HG03025 (cell line): Measurements from ENCODE around the gene MUC4.
"Not testable (repeated sequence)": the region's sequence is repeated elsewhere in the genome, so short reads cannot be mapped to it uniquely, and the experiment has no call there.

Source experiments
- ATAC-seq: cut with Tn5 transposase; IDR thresholded peaks from one replicate; pipeline ENCODE4 v1.9.1; 2021; ENCODE audit warnings: mild to moderate bottlenecking, moderate library complexity; ENCODE audit not compliant: unreplicated experiment, low FRiP score

MUC4 gene

GRCh38 chr3:195763076-195763830 lies 48.5 kb downstream of the MUC4 start:
- no peak for ATAC-seq

GRCh38 chr3:195762611-195763010 lies 49.1 kb downstream of the MUC4 start:
- ATAC-seq = no peak

- no peak for ATAC-seq
Measured at GRCh38 chr3:195762249-195762585, 49.5 kb downstream of the MUC4 start.

- no peak for ATAC-seq
Measured at GRCh38 chr3:195761567-195762248, 50.0 kb downstream of the MUC4 start.

DNA sequence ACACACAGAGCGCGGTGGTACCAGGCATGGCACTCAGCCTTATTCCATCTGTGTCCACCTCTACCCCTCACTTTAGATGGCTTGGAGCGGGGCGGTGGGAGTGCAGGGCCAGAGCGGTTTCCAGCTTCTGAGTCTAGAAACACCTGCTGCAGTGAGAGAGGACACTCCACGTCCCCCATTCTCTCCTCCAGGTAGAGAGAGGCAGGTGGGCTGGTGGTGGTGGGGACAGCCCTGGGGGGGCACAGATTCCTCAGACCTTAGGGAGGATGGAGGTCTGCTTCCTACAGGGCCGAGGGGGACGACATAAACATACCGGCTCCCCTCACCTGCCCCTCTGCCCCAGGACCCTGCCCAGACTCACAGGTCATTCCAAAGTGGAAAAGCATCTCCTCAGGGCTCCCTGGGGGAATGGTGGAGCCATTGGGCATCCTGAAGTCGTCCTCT lies 50.6 kb downstream of the MUC4 start:
- ATAC-seq = no peak

- ATAC-seq = no peak
Measured at GRCh38 chr3:195760345-195761122, 51.2 kb downstream of the MUC4 start.

DNA sequence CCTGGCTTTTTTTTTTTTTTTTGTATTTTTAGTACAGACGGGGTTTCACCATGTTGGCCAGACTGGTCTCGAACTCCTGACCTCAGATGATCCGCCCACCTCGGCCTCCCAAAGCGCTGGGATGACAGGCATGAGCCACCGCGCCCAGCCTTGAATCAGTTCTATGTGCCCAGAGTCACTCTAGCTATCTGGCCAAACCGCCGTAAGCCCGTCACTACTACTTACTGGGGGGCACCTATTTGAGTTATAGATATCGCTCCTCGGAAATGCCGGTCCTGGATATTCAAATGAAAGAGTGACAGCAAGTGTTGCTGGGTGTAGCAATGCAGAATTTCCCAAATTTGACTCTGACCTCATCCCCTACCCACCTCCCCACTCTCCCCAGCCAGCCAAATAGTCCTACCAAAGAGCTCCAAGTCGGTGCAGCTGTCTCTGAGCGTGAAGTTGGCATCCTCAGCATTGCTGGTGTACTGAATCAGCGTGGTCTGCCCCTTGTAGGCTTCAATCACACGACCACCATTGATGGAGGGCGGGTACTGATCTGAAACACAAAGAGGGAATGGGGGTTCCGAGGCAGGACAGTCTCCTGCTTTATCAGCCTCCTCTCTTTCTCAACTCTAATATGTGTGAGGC lies 52.9 kb downstream of the MUC4 start:
- no peak for ATAC-seq

DNA sequence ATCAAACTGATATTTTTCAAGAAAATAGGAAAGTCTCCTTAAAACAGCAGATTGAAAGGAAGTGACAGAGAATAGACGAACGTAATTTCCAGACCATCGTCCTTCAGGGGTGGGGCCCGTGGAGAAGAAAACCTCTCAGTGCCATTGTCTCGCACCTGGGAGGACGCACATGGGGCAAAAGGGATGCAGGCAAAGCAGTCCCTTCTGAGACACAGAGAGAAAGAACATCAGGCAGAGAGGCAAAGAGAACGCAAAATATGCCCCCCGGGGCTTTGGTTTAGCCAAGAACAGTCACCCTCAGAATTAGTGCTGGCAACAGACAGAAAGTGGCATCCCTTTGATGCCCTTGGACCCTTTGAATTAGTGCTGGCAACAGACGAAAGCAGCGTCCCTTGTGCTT lies 53.9 kb downstream of the MUC4 start:
- ATAC-seq = no peak

DNA sequence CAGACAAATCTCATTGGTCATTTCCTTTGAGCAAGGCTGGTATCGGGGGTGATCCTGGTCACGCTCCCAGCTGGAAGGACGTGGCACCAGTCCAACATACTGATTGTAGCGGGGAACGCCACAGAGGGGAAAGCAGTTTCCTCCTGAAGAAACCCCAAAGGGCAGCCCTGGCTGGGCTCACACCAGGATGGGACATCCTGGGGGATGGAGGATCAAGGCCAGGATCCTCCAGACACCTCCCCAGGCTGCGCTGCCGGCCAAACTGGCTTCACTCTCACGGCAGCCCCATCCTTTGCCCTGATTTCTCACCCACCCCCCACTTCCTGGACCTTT lies 54.3 kb downstream of the MUC4 start:
- no peak for ATAC-seq

GRCh38 chr3:195755791-195756676 lies 55.7 kb downstream of the MUC4 start:
- no peak for ATAC-seq

DNA sequence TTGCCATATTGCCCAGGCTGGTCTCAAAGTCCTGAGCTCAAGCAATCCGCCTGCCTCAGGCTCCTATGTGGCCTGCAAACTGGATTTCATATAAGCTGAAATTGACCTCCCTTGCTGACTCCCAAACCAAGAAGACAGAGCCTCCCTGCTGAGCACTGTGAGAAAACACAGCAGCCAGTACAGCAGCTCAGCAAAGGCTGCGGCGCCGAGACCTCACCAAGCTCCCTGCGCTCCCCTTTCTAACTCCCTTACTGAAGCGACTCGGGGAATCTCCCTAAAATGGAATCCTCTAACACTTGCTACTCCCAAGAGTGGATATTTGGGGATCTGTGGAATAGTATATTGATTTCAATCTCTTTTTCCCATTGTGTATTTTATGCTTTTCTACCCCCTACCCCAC lies 56.3 kb downstream of the MUC4 start:
- no peak for ATAC-seq

DNA sequence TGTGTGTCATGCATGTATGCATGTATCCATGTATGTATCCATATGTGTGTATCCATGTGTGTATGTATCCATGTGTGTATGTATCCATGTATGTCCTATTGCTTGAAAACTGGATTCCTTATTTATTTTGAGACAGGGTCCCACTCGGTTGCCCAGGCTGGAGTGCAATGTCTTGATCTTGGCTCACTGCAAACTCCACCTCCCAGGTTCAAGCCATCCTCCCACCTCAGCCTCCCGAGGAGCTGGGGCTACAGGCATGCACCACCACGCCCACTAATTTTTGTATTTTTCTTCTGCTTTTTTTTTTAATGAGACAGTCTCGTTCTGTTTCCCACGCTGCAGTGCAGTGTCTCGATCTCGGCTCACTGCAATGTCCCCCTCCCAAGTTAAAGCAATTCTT lies 56.8 kb downstream of the MUC4 start:
- ATAC-seq = no peak

- no peak for ATAC-seq
Measured at GRCh38 chr3:195754141-195754540, 57.6 kb downstream of the MUC4 start.

DNA sequence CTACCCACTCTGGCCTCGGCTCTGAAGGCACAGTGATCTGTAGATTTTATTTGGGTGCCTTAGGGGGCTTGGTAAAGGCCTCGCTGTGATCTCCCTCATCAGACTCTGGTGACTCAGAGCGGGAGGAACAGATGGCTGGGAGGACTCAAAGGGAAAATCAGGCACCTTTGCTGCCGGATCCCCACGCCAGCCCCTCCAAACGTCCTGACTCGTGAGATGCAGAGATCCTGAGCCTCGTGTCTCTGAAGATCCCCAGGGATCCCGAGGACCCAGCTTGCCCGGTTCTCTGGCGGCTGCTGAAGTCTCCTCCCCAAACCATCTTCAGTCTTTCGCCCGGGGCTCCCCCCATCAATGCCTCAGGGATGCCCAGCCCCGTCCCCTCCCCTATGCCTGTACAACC lies 58.1 kb downstream of the MUC4 start:
- no peak for ATAC-seq

DNA sequence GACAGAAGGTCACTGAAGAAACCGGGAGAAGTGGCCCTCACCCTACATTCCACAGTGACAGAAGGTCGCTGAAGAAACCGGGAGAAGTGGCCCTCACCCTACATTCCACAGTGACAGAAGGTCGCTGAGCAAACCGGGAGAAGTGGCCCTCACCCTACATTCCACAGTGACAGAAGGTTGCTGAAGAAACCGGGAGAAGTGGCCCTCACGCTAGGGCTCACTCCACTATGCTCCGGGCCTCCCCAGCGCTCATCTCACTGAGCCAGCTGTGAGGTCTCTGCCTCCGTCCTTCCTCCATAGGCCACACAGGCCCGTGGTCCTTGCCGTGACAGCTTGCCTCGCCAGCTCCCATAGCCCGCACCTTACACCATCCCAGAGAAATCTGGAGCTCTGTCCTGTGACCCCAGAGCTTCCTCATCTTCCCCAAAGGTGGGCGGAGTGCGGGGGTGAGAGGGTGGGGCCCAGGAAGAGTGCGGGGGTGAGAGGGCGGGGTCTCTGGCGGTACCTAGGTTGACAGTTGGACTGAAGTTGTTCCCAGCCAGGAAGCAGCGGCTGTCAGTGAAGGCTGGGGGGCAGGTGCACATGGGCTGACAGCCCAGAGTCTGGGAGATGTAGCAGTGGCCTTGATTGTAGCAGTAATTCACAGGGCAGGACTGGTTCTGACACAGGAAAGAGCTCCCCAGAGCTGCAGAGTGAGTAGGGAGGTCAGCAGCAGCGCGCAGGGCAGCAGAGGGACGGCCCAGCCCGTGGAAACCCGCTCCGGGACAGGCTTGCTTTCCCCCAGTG lies 59.0 kb downstream of the MUC4 start:
- no peak for ATAC-seq

- no peak for ATAC-seq
Measured at GRCh38 chr3:195752066-195752465, 59.7 kb downstream of the MUC4 start.

DNA sequence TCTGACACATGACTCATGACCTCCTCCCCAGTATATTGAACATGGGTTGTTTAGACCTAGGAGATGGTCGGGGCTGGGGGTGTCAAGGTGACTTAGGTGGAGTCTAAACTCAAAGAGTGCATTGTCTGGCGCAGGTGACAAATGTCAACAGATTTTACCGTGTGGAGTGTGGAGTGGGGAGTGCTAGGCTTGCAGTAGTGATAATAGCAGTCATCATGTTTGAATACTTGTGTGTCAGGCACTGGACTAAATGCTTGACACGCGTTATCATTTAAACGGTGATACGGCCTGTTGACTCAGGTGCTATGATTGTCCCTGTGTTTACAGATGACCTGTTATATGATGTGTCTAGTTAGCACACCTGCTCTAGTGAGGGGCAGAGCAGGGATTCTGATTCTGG lies 60.2 kb downstream of the MUC4 start:
- no peak for ATAC-seq

- no peak for ATAC-seq
Measured at GRCh38 chr3:195750797-195751520, 60.8 kb downstream of the MUC4 start.

DNA sequence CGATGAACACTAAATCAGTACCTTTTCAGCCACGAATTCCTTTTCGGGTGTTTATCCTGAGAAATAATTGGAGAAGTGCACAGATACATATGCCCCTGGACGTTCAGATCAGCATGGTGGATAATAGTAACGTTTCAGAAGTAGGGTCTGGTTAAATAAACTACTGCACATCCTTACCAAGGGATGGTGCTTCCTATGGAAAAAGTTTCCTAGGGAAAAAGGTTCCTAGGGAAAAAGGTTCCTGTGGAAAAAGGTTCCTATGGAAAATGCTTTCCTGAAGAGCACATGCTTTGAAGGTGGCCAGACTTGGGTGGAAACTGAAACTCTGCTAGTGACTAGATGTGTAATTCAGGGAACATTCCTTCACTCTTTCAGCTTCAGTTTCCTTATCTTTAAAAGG lies 62.6 kb downstream of the MUC4 start:
- ATAC-seq = not testable (repeated sequence)
